ENCODE measurements around the gene KPNA5. TPM values are rescaled to one million over a fixed set of nuclear protein-coding genes. Genes with fewer than 3 reads are reported as not detected.

The KPNA5 gene
- total and polyA plus RNA-seq, 2 of the 8 experiments (the other 6 are each of a cell fraction or from before 2014, with no cell fraction given): 2.0 to 9.7 TPM

DNA sequence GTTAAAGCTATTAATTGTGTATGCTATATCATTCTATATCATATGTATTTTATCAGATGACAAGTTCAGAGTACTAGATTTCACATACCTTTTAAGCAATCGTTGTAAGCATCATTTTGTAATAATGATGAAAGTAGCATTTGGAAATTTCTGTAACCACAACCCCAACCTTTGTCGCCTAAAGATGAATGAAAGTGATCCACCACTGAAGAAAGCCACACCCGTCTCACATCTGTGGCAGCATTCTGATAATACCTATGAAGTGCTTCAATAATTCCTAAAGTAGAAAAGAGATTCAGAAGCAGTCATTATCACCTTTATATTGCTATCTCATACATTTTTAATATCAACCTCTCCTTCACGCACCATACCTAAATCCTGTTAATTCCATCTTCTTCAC is 29.1 kb upstream of the KPNA5 start:
- Histone ChIP-seq H3K4me2 (ENCODE audit: insufficient read depth in 1 of 2, low read depth in 2 of 2, low read length in 2 of 2) (no peak overlapping the region), H3K36me3 (ENCODE audit: control insufficient read depth in 2 of 4, insufficient read depth in 4 of 4, low read length in 3 of 4) (peaks cover 0 to 31% (median 2%) of the 10 kb centered on the region in 4 experiments; a peak in 4 of 8 replicates), H3K9me3 (ENCODE audit: insufficient read depth in 2 of 2, low read depth in 1 of 2, low read length in 1 of 2) (no peaks in the 10 kb centered on the region), H4K8ac (ENCODE audit: extremely low read depth, insufficient read depth, low read length) (no peak overlapping the region), H2BK5ac (ENCODE audit: low read depth, low read length) (no peak overlapping the region), H3K4ac (replicated peaks; ENCODE audit: insufficient read length, low read depth, low read length) (no peak overlapping the region), H2AFZ (ENCODE audit: low read length) (no peak overlapping the region), H3K4me3 (ENCODE audit: extremely low read depth in 1 of 4, insufficient read depth in 2 of 4, low read depth in 3 of 4, low read length in 4 of 4) (no peak overlapping the region), H3K23ac (ENCODE audit: insufficient read length) (no peak overlapping the region), H3K18ac (ENCODE audit: extremely low read depth, low read length) (no peak overlapping the region), H3K27ac (ENCODE audit: low read depth, low read length) (no peak overlapping the region), H3K4me1 (replicated peaks in 1 of 4; ENCODE audit: control insufficient read depth in 3 of 4, insufficient read depth in 4 of 4, low read length in 3 of 4) (no peaks in the 10 kb centered on the region), H2AK5ac (ENCODE audit: low read depth, low read length) (no peak overlapping the region), H3K23me2 (ENCODE audit: low read depth, low read length) (no peaks in the 10 kb centered on the region), H3K27me3 (replicated peaks in 1 of 4; ENCODE audit: control insufficient read depth in 3 of 4, extremely low read depth in 1 of 4, insufficient read depth in 3 of 4, low read length in 3 of 4) (no peaks in the 10 kb centered on the region), H2BK12ac (ENCODE audit: low read depth, low read length) (no peak overlapping the region), H2BK120ac (replicated peaks; ENCODE audit: low read depth, low read length) (no peak overlapping the region), H2BK20ac (ENCODE audit: low read length) (no peak overlapping the region), H4K91ac (replicated peaks; ENCODE audit: insufficient read length, low read length) (no peak overlapping the region), H3K56ac (replicated peaks; ENCODE audit: insufficient read length, low read depth, low read length) (no peak overlapping the region), H4K5ac (ENCODE audit: insufficient read length, low read depth, low read length) (no peak overlapping the region), H3K9ac (replicated peaks in 1 of 4; ENCODE audit: extremely low read depth in 1 of 4, low read depth in 3 of 4, low read length in 3 of 4) (no peak overlapping the region), H2BK15ac (ENCODE audit: low read length) (no peak overlapping the region), H4K20me1 (replicated peaks in 1 of 2; ENCODE audit: control insufficient read depth in 1 of 2, insufficient read depth in 2 of 2, low read length in 2 of 2) (peaks cover 0 to 2% of the 10 kb centered on the region in 2 experiments), H3K14ac (ENCODE audit: insufficient read length) (no peak overlapping the region), H3K79me2 (ENCODE audit: control insufficient read depth in 1 of 2, insufficient read depth in 2 of 2, low read length in 2 of 2) (no peaks in the 10 kb centered on the region), H3K79me1 (ENCODE audit: low read depth, low read length) (no peaks in the 10 kb centered on the region)
- CTCF ChIA-PET (ENCODE audit: partially characterized antibody): no interaction called here
- no peak for FAIRE-seq
- DNase-seq (ENCODE audit: low read depth in 1 of 2, low spot score in 2 of 2): no peak
- WGBS, 2 experiments (ENCODE audit: extremely low coverage in 1 of 2, insufficient coverage in 1 of 2, insufficient read length in 1 of 2, insufficient replicate concordance in 2 of 2, low coverage in 1 of 2, low lambda C conversion rate in 2 of 2, missing lambda C conversion rate in 1 of 2): 90 to 100% methylated on average over 1 to 4 of the region's 4 CpGs
- POLR2A ChIA-PET (ENCODE audit: partially characterized antibody): no interaction called here
- TF ChIP-seq POLR2A (IDR thresholded peaks at IDR 0.05; ENCODE audit: control extremely low read depth in 1 of 2, low read depth in 2 of 2, low read length in 2 of 2) (no peak), SIX5 (IDR thresholded peaks at IDR 0.05; ENCODE audit: low read depth, low read length) (no peak), ASH2L (IDR thresholded peaks at IDR 0.05; ENCODE audit: low read length) (no peak), RBBP5 (IDR thresholded peaks at IDR 0.05; ENCODE audit: borderline replicate concordance, low read depth, low read length) (no peak), HDAC2 (IDR thresholded peaks at IDR 0.05; ENCODE audit: borderline replicate concordance in 1 of 2, low read depth in 2 of 2, low read length in 2 of 2) (no peak), GABPA (IDR thresholded peaks at IDR 0.05; ENCODE audit: borderline replicate concordance, insufficient read depth, low read length) (no peak)
